WERI-Rb-1 (cell line): ENCODE measurements around the gene PCBD2.

ENCODE experiments used
- DNase-seq: peaks from one replicate; pipeline ENCODE4 v3.0.0-alpha.2; 2020
- H3K27ac ChIP-seq: fragments of 250-450 bp; sonication (Bioruptor Pico); 2 replicates; pipeline ENCODE4 v1.5.1; 2020; ENCODE audit warnings: mild to moderate bottlenecking, moderate library complexity
- H3K27me3 ChIP-seq: fragments of 250-450 bp; sonication (Bioruptor Pico); 2 replicates; pipeline ENCODE4 v1.5.1; 2021; ENCODE audit warnings: mild to moderate bottlenecking, low read depth, moderate library complexity; ENCODE audit not compliant: insufficient read depth, severe bottlenecking
- H3K36me3 ChIP-seq: fragments of 250-450 bp; sonication (Bioruptor Pico); 2 replicates; pipeline ENCODE4 v1.5.1; 2020; ENCODE audit warnings: mild to moderate bottlenecking, moderate library complexity
- H3K4me3 ChIP-seq: 2 replicates; pipeline ENCODE4 v1.5.1; 2011; ENCODE audit warnings: low read depth, mild to moderate bottlenecking, control low read depth, low read length
- H3K9me3 ChIP-seq: fragments of 250-450 bp; sonication (Bioruptor Pico); 2 replicates; pipeline ENCODE4 v1.5.1; 2021; ENCODE audit warnings: mild to moderate bottlenecking, moderate library complexity; ENCODE audit not compliant: severe bottlenecking
- CTCF ChIP-seq: IDR thresholded peaks from 2 replicates; pipeline ENCODE4 v1.5.1; 2011; ENCODE audit warnings: low read depth, mild to moderate bottlenecking, control low read depth, inconsistent platforms, low read length

The PCBD2 gene

GRCh38 chr5:134920848-134921575 is 16.1 kb downstream of the PCBD2 start:
- no peak for DNase-seq
- no peaks in the 10 kb centered on the region for H3K27me3 ChIP-seq
- TF ChIP-seq CTCF = no peak
- H3K27ac ChIP-seq = no peak overlapping the region
- no peak overlapping the region for H3K4me3 ChIP-seq
- no peaks in the 10 kb centered on the region for H3K9me3 ChIP-seq
- peaks cover 14% of the 10 kb centered on the region for H3K36me3 ChIP-seq

- Histone ChIP-seq H3K9me3 (no peaks in the 10 kb centered on the region), H3K27ac (no peak overlapping the region), H3K4me3 (no peak overlapping the region), H3K36me3 (peaks cover 10% of the 10 kb centered on the region), H3K27me3 (no peaks in the 10 kb centered on the region)
- no peak for DNase-seq
- TF ChIP-seq CTCF = no peak
Measured at GRCh38 chr5:134932508-134932907, 27.6 kb downstream of the PCBD2 start.

GRCh38 chr5:134934202-134934601 is 29.3 kb downstream of the PCBD2 start:
- no peak overlapping the region for H3K27ac ChIP-seq
- no peak overlapping the region for H3K4me3 ChIP-seq
- no peak for TF ChIP-seq CTCF
- H3K36me3 ChIP-seq = peaks cover 10% of the 10 kb centered on the region
- no peak for DNase-seq
- no peaks in the 10 kb centered on the region for H3K27me3 ChIP-seq
- H3K9me3 ChIP-seq = no peaks in the 10 kb centered on the region

GRCh38 chr5:134935711-134936602 is 31.0 kb downstream of the PCBD2 start:
- Histone ChIP-seq H3K4me3 (no peak overlapping the region), H3K27ac (no peak overlapping the region), H3K9me3 (no peaks in the 10 kb centered on the region), H3K27me3 (no peaks in the 10 kb centered on the region), H3K36me3 (peaks cover 10% of the 10 kb centered on the region)
- DNase-seq = no peak
- no peak for TF ChIP-seq CTCF

GRCh38 chr5:134937526-134937925 is 32.6 kb downstream of the PCBD2 start:
- H3K27me3 ChIP-seq = no peaks in the 10 kb centered on the region
- TF ChIP-seq CTCF = no peak
- H3K36me3 ChIP-seq = peaks cover 4% of the 10 kb centered on the region; the same call in 1 of the 2 replicates
- H3K27ac ChIP-seq = no peak overlapping the region
- DNase-seq = no peak
- no peaks in the 10 kb centered on the region for H3K9me3 ChIP-seq
- H3K4me3 ChIP-seq = no peak overlapping the region
